A673 (cell line): ENCODE results near the gene KRT36.

Source experiments
- EZH2 ChIP-seq: fragments of 200-600 bp; sonication (generic); IDR thresholded peaks from 2 replicates; pipeline ENCODE4 v1.6.1; 2017; ENCODE audit warnings: borderline replicate concordance, low read depth, mild to moderate bottlenecking, mixed read lengths, antibody characterized with exemption, low read length; ENCODE audit not compliant: poor library complexity, severe bottlenecking
- TF ChIP-seq, protein P1 (sequence below): fragments of 300-800, 200-600 bp; sonication (generic); conservative IDR thresholded peaks from 2 replicates; pipeline ENCODE4 v1.5.1; 2017; ENCODE audit warnings: low read depth, mild to moderate bottlenecking, antibody characterized with exemption, low read length, moderate library complexity, mixed read lengths

DNA sequence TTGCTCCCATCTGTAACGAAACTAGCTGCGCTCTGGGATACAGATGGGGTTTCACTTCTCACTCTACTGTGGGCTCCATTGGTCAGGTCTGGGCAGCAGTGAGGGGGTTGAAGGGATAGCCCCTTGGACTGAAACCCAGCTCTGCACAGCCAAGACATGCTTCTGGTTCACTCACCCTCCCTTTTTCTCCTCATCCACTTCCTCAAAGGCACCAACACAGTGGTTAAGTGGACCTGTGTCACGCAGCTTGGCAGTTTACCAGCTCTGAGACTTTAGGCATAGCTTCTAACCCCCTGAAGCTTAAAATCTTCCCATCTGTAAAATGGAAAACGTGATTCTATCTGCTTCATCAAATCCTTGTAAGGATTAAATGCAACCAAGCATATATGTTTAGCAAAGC, 37.4 kb downstream of the KRT36 start:
- TF ChIP-seq, protein P1, sequence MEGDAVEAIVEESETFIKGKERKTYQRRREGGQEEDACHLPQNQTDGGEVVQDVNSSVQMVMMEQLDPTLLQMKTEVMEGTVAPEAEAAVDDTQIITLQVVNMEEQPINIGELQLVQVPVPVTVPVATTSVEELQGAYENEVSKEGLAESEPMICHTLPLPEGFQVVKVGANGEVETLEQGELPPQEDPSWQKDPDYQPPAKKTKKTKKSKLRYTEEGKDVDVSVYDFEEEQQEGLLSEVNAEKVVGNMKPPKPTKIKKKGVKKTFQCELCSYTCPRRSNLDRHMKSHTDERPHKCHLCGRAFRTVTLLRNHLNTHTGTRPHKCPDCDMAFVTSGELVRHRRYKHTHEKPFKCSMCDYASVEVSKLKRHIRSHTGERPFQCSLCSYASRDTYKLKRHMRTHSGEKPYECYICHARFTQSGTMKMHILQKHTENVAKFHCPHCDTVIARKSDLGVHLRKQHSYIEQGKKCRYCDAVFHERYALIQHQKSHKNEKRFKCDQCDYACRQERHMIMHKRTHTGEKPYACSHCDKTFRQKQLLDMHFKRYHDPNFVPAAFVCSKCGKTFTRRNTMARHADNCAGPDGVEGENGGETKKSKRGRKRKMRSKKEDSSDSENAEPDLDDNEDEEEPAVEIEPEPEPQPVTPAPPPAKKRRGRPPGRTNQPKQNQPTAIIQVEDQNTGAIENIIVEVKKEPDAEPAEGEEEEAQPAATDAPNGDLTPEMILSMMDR: no peak
- TF ChIP-seq EZH2: no peak
